ENCODE results near the gene TBC1D25.

Gene TBC1D25, protein sequence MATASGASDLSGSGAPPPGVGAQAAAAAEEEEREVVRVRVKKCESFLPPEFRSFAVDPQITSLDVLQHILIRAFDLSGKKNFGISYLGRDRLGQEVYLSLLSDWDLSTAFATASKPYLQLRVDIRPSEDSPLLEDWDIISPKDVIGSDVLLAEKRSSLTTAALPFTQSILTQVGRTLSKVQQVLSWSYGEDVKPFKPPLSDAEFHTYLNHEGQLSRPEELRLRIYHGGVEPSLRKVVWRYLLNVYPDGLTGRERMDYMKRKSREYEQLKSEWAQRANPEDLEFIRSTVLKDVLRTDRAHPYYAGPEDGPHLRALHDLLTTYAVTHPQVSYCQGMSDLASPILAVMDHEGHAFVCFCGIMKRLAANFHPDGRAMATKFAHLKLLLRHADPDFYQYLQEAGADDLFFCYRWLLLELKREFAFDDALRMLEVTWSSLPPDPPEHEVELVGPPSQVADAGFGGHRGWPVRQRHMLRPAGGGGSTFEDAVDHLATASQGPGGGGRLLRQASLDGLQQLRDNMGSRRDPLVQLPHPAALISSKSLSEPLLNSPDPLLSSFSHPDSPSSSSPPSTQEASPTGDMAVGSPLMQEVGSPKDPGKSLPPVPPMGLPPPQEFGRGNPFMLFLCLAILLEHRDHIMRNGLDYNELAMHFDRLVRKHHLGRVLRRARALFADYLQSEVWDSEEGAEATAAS

DNA sequence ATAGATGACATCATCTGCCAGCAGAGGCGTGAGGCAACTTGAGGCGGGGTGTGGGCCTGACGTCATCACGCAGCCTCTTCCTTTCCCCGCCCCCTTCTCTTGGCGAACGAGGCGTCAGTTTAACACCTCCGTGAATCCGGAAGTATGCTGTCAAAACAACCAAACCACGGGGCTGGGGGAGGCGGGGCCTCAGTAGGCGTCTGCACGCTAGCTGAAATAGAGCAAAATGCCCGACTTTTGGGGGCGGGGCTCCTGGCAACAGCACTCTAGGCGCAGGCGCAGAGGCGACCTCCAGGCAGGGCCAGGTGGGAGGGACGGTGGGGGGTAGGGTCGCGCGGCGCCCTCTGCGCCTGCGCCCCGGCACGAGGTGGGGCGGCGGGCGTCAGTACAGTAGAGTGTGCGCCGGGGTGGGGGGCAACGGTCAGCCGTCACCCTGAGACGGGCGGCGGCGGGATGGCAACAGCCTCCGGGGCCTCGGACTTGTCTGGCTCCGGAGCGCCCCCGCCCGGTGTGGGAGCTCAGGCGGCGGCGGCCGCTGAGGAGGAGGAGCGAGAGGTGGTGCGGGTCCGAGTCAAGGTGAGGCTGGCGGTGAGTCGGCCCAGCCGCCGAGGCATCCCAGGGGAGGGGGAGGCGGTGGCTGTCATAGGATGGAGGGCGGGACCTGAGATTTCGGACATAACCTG lies at the start of gene TBC1D25:
TBC1D25 (plus strand) TSS at position 370 of the 683 bp plus-strand sequence; CDS start at position 454, 84 bp downstream.
- POLR2A ChIA-PET, result interaction anchor here (1.0 kb wide), 2 partner anchors 8 to 18 kb away, joined by 3 read pairs; partner anchors contain the start of gene EBP
- CTCF ChIA-PET, result interaction anchor here (0.7 to 1.5 kb wide), 5 partner anchors 8 to 15 kb away, joined by 3 to 6 read pairs (median 3); no protein-coding TSS in a partner anchor
- TF ChIP-seq, protein P1, sequence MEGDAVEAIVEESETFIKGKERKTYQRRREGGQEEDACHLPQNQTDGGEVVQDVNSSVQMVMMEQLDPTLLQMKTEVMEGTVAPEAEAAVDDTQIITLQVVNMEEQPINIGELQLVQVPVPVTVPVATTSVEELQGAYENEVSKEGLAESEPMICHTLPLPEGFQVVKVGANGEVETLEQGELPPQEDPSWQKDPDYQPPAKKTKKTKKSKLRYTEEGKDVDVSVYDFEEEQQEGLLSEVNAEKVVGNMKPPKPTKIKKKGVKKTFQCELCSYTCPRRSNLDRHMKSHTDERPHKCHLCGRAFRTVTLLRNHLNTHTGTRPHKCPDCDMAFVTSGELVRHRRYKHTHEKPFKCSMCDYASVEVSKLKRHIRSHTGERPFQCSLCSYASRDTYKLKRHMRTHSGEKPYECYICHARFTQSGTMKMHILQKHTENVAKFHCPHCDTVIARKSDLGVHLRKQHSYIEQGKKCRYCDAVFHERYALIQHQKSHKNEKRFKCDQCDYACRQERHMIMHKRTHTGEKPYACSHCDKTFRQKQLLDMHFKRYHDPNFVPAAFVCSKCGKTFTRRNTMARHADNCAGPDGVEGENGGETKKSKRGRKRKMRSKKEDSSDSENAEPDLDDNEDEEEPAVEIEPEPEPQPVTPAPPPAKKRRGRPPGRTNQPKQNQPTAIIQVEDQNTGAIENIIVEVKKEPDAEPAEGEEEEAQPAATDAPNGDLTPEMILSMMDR (IDR thresholded peaks at IDR 0.05; ENCODE audit: insufficient read depth, low read length, missing control alignments), result peak; percentile 60
- H3K4me3 ChIP-seq (ENCODE audit: low read depth, low read length), result peak within 1 kb of the TSS; percentile 78
- DNase-seq (ENCODE audit: low read depth, low spot score), result peak; percentile 75

DNA sequence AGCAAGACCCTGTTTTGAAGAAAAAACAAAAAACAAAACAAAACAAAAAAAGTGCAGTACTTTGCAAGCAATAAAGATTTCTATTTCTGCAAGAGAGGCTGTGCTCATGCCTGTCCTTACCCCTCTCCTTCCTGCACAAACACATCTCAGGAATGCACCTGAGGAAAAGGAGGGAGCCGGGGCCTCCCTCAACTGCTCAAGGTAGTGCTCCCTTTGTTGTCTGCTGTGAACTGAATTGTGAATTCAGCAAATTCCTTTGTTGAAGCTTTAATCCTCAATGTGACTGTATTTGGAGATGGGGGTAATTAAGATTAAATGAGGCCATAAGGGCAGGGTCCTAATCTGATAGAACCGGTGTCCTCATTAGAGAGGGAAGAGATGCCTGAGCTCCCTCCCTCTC lies 49.6 kb upstream of the TBC1D25 start:
- CTCF ChIA-PET, result interaction anchor here (1.0 kb wide), 2 partner anchors 9 to 15 kb away, joined by 3 read pairs; no protein-coding TSS in a partner anchor
- POLR2A ChIA-PET, result no interaction called here

DNA sequence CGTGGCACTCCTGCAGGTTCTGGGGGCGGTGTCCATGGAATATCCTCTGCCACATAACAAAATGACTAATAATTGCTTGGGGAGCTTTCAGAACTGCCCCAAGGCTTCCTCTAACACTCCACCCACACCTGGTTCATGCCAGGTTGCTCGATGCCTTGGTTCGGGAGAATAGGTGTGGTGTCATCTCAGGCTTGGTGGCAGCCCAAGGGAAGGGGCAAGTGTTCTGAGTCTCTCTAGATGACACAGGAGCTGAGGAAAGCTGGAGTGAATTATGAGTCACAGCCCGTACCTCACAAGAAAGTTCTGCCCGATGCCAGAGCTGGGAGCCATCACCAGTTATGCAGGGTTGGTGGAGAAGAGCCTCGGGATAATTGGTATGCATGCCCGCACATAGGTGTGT lies 48.9 kb upstream of the TBC1D25 start:
- CTCF ChIA-PET, result interaction anchor here (1.0 kb wide), 2 partner anchors 10 to 16 kb away, joined by 3 read pairs; no protein-coding TSS in a partner anchor

More for the DNA sequence above, 49.6 kb upstream of the TBC1D25 start:
- TF ChIP-seq, protein P1 (IDR thresholded peaks at IDR 0.05; ENCODE audit: insufficient read depth, low read length, missing control alignments), result no peak
- no peak for DNase-seq (ENCODE audit: low read depth, low spot score)
- H3K4me3 ChIP-seq (ENCODE audit: low read depth, low read length), result no peak overlapping the region

DNA sequence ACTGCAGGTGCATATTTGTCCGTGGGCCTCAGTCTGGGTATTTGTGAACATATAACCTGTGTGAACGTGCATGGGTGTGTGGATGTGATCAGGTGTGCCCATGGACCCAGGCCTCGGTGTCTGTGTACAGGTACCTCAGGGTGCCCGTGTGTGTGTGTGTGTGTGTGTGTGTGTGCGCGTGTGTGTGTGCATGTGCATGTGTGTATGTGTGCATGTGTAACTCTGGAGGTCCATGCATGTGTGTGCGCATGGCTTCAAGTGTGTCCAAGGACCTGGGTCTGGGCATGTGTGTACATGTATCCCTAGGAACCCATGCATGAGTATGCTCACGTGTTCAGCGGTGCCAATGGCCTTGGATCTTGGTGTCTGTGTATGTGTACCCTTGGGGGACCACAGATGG lies 47.7 kb upstream of the TBC1D25 start:
- TF ChIP-seq, protein P1 (IDR thresholded peaks at IDR 0.05; ENCODE audit: insufficient read depth, low read length, missing control alignments), result no peak
- H3K4me3 ChIP-seq (ENCODE audit: low read depth, low read length), result no peak overlapping the region
- ChIA-PET CTCF (interaction anchor here (2.9 to 6.7 kb wide), 2 partner anchors 408 to 464 kb away, joined by 11 to 84 read pairs; no protein-coding TSS in a partner anchor), POLR2A (no interaction called here)
- no peak for DNase-seq (ENCODE audit: low read depth, low spot score)

More for the DNA sequence above, 48.9 kb upstream of the TBC1D25 start:
- no peak for DNase-seq (ENCODE audit: low read depth, low spot score)
- TF ChIP-seq, protein P1 (IDR thresholded peaks at IDR 0.05; ENCODE audit: insufficient read depth, low read length, missing control alignments), result no peak
- POLR2A ChIA-PET, result no interaction called here
- no peak overlapping the region for H3K4me3 ChIP-seq (ENCODE audit: low read depth, low read length)

DNA sequence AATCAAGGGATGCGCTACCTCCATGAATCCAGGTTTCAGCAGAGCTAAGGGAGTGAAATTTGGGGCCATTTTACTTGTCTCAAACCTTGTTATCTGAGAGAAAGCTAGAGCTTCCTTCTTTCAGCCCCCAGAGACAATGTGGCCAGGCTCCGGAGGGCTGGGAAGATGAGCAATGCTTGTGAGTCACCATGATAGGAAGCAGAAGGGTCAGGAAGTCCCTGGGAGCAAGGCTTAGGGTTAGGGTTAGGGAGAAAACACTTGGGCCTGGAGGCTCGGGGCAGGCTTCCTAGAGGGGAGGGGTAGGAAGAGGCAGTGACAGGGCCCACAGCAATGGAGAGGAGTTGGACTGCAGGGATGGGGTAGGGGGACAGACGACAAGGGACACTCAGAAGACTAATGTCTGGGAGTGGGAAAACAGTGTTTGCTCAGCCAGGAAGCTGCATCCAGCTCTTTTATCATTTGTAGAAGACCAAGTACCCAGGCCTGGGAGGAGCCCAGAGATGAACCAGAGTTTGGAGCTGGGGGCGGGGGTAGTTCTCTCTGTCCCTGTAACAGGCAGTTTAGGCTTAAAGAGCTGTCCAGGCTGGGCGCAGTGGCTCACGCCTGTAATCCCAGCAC lies 47.1 kb upstream of the TBC1D25 start:
- no peak for DNase-seq (ENCODE audit: low read depth, low spot score)
- TF ChIP-seq, protein P1 (IDR thresholded peaks at IDR 0.05; ENCODE audit: insufficient read depth, low read length, missing control alignments), result no peak
- ChIA-PET CTCF (interaction anchor here (2.0 to 6.7 kb wide), 4 partner anchors 18 to 465 kb away, joined by 11 to 84 read pairs (median 14); no protein-coding TSS in a partner anchor), POLR2A (no interaction called here)
- no peak overlapping the region for H3K4me3 ChIP-seq (ENCODE audit: low read depth, low read length)

All from AG04449 (cell line).